Activated CD8-positive, alpha-beta memory T cell treated with anti-CD3 and anti-CD28 coated beads, Interleukin-2, amount 50 U/mL, for 1 hour (primary cell): ENCODE data around the gene DUOX1.
A peak's percentile ranks its signal among the peaks of the same experiment; 100 is the strongest.

ENCODE experiments used
- DNase-seq: peaks from one replicate; pipeline ENCODE4 v3.0.0-alpha.2; 2020; ENCODE audit errors: extremely low read depth

Gene DUOX1

GRCh38 chr15:45106002-45106790 lies 23.6 kb upstream of the DUOX1 start:
- no peak for DNase-seq

GRCh38 chr15:45107941-45108630 lies 21.7 kb upstream of the DUOX1 start:
- DNase-seq, result no peak

GRCh38 chr15:45110256-45110820 lies 19.5 kb upstream of the DUOX1 start:
- no peak for DNase-seq

GRCh38 chr15:45111390-45112142 lies 18.2 kb upstream of the DUOX1 start:
- DNase-seq, result no peak

GRCh38 chr15:45112143-45112590 lies 17.6 kb upstream of the DUOX1 start:
- no peak for DNase-seq

- no peak for DNase-seq
Measured at GRCh38 chr15:45112591-45113379, 17.0 kb upstream of the DUOX1 start.

GRCh38 chr15:45113380-45113990 lies 16.3 kb upstream of the DUOX1 start:
- DNase-seq, result no peak

- no peak for DNase-seq
Measured at GRCh38 chr15:45114076-45114750, 15.6 kb upstream of the DUOX1 start, which contains the start of the genes DUOX2 and DUOXA2. TSS of gene DUOX2 (minus strand) at chr15:45114172. CDS start at chr15:45113411, 761 bp downstream. TSS of gene DUOXA2 (plus strand) at chr15:45114326. CDS start at chr15:45114606, 280 bp downstream.

- no peak for DNase-seq
Measured at GRCh38 chr15:45114751-45115085, 15.1 kb upstream of the DUOX1 start.

- DNase-seq, result no peak
Measured at GRCh38 chr15:45115312-45115820, 14.4 kb upstream of the DUOX1 start.

GRCh38 chr15:45116006-45116481 lies 13.8 kb upstream of the DUOX1 start:
- no peak for DNase-seq

GRCh38 chr15:45116482-45117307 lies 13.1 kb upstream of the DUOX1 start:
- DNase-seq, result no peak

GRCh38 chr15:45117308-45118130 lies 12.3 kb upstream of the DUOX1 start:
- no peak for DNase-seq

- DNase-seq, result peak; percentile 50
Measured at GRCh38 chr15:45118131-45118588, 11.6 kb upstream of the DUOX1 start.

GRCh38 chr15:45118996-45119395 lies 10.8 kb upstream of the DUOX1 start:
- no peak for DNase-seq

GRCh38 chr15:45120081-45120972 lies 9.5 kb upstream of the DUOX1 start:
- no peak for DNase-seq

GRCh38 chr15:45121020-45121419 lies 8.8 kb upstream of the DUOX1 start:
- no peak for DNase-seq
